Adrenal gland (tissue), 12 donors: ENCODE measurements around the gene DUOXA1. TPM values are rescaled to one million over a fixed set of nuclear protein-coding genes. Genes with fewer than 3 reads are reported as not detected.
"Not testable (repeated sequence)": the region's sequence is repeated elsewhere in the genome, so short reads cannot be mapped to it uniquely, and the experiment has no call there.

ENCODE experiments used
- DNase-seq, 7 donors: peaks; one replicate each; pipeline ENCODE4 v3.0.0-alpha.2; 2019 to 2020
- H3K27ac ChIP-seq, 5 donors: fragments of 200-600 bp; sonication (generic) in 4 of 5; 1 replicate in 3 of 5; 2 replicates in 2 of 5; pipeline versions ENCODE4 v1.5.1 to v1.8.0; 2016 to 2020; ENCODE audit warnings: mild to moderate bottlenecking in 1 of 5
- H3K27me3 ChIP-seq: fragments of 200-600 bp; 2 replicates; pipeline ENCODE4 v1.8.0; 2021
- H3K36me3 ChIP-seq, 2 donors: fragments of 200-600 bp; replicated peaks in 1 of 2; 1 replicate in 1 of 2; 2 replicates in 1 of 2; pipeline versions ENCODE4 v1.5.1 to v1.8.0; 2018 to 2022
- H3K4me1 ChIP-seq, 2 donors: fragments of 200-600 bp; replicated peaks in 1 of 2; 1 replicate in 1 of 2; 2 replicates in 1 of 2; pipeline versions ENCODE4 v1.5.1 to v1.8.0; 2018 to 2021
- H3K4me3 ChIP-seq, 4 donors: fragments of 200-600 bp; sonication (generic) in 3 of 4; one replicate each; pipeline ENCODE4 v1.5.1; 2016 to 2018
- H3K9me3 ChIP-seq, 3 donors: fragments of 200-600 bp; sonication (generic) in 1 of 3; replicated peaks in 1 of 3; 1 replicate in 2 of 3; 2 replicates in 1 of 3; pipeline versions ENCODE4 v1.5.1 to v1.8.0; 2016 to 2021
- WGBS, 4 donors: extraction: QIAGEN DNeasy Blood & Tissue Kit in 2 of 4; methylation state at CpG; one replicate each; pipeline versions ENCODE4 v1.1.5 to v1.1.7; 2013 to 2017; 5-methylcytosine and 5-hydroxymethylcytosine counted together
- intact Hi-C, 2 donors: fragments of 100-400 bp; cut with DNase I; formaldehyde crosslinking; loops; one replicate each; pipeline versions ENCODE4 v1.14.1 to v1.15.0; 2022 to 2023
- polyA plus RNA-seq, 3 donors: library from polyadenylated mRNA; stranded (reverse); fragments of 200-250 nt in 2 of 3; fragments of 350-450 nt in 1 of 3; fragmentation: Illumina TruSeq in 1 of 3; extraction: RNeasy Lipid Tissue Mini Kit (QIAGEN cat#74804) in 1 of 3; gene quantifications; one replicate each; pipeline ENCODE4 v1.2.3, GENCODE V29; 2013 to 2014
- total RNA-seq, 9 donors: library from RNA; depleted of rRNA in 4 of 9; stranded (reverse); fragments of >200 nt in 4 of 9; fragments of 120-200 nt in 1 of 9; fragmentation: NEBNext Ultra II Directional in 1 of 9; extraction: Animal tissue kit (Norgen Biotek cat#: 25700) in 1 of 9; gene quantifications; one replicate each; pipeline versions ENCODE4 v1.1.0 to v1.2.4, GENCODE V29; 2013 to 2023
- donor health status: healthy with polysubstance abuse.
- donor health status: Bipolar disorder and iron deficiency.
- donor health status: DM: yes; HTN: yes; CAD: no.
- donor health status: DM: no; HTN: no; CAD: no.
- donor health status: DM: no; HTN: no; CAD: no.
- donor health status: DM: yes; HTN: yes; CAD: no.

DUOXA1 gene
- total and polyA plus RNA-seq, 12 donors, result 0.11 to 21.3 (median 5.2) TPM

- H3K27me3 ChIP-seq, H3K36me3 ChIP-seq, H3K4me3 ChIP-seq, intact Hi-C loops, DNase-seq, H3K9me3 ChIP-seq, H3K4me1 ChIP-seq: not testable (repeated sequence)
- peak overlapping the region in 3 of 5 donors; percentile 22 to 73 (median 68) for H3K27ac ChIP-seq
- WGBS, 4 donors, result 57 to 82% (median 69%) methylated on average over 2 to 4 of the region's 6 CpGs
Observed at GRCh38 chr15:45069942-45070360, 59.7 kb downstream of the DUOXA1 start.

Other genes starting within 250 kb of the DUOXA1 start
- not detected for gene TERB2, start 173.2 kb downstream of the DUOXA1 start, total RNA-seq
- not detected for gene TERB2, start 173.2 kb downstream of the DUOXA1 start, polyA plus RNA-seq
- gene SORD, start 106.7 kb downstream of the DUOXA1 start, total RNA-seq, result 100 to 1,000 TPM in 1 of 9 donors, 10 to 100 TPM in 8; 30.1 to 164 (median 46.9) TPM
- 100 to 1,000 TPM in 1 of 3 donors, 1 to 10 TPM in 2; 6.8 to 124 (median 8.1) TPM for gene SORD, start 106.7 kb downstream of the DUOXA1 start, polyA plus RNA-seq
- gene DUOX2, start 15.7 kb downstream of the DUOXA1 start, total RNA-seq, result 10 to 100 TPM in 1 of 9 donors, 1 to 10 TPM in 4, under 1 TPM in 4; 0.22 to 18.5 (median 1.8) TPM
- 1 to 10 TPM; 1.1 to 1.7 (median 1.3) TPM for gene DUOX2, start 15.7 kb downstream of the DUOXA1 start, polyA plus RNA-seq
- 1 to 10 TPM in 3 of 9 donors, under 1 TPM in 2, not detected in 4; 0.17 to 4.1 (median 1.3) TPM for gene DUOXA2, start 15.6 kb downstream of the DUOXA1 start, total RNA-seq
- gene DUOXA2, start 15.6 kb downstream of the DUOXA1 start, polyA plus RNA-seq, result under 1 TPM; 0.11 to 0.84 (median 0.48) TPM
- 10 to 100 TPM in 7 of 9 donors, 1 to 10 TPM in 1, not detected in 1; 8.2 to 98.8 (median 24.2) TPM for gene DUOX1, start 115 bp upstream of the DUOXA1 start, total RNA-seq
- gene DUOX1, start 115 bp upstream of the DUOXA1 start, polyA plus RNA-seq, result 10 to 100 TPM in 2 of 3 donors, 1 to 10 TPM in 1; 2.5 to 23.7 (median 14.2) TPM
- gene SHF, start 58.1 kb upstream of the DUOXA1 start, total RNA-seq, result 10 to 100 TPM in 8 of 9 donors, 1 to 10 TPM in 1; 3.2 to 23.4 (median 16.2) TPM
- 10 to 100 TPM in 2 of 3 donors, 1 to 10 TPM in 1; 5.7 to 30.0 (median 19.2) TPM for gene SHF, start 58.1 kb upstream of the DUOXA1 start, polyA plus RNA-seq
- under 1 TPM in 5 of 9 donors, not detected in 4; under 0.01 to 0.37 (median 0.16) TPM for gene SLC28A2, start 122.4 kb upstream of the DUOXA1 start, total RNA-seq
- gene SLC28A2, start 122.4 kb upstream of the DUOXA1 start, polyA plus RNA-seq, result under 1 TPM in 1 of 3 donors, not detected in 2; 0.03 TPM
- gene GATM, start 248.7 kb upstream of the DUOXA1 start, total RNA-seq, result 10 to 100 TPM in 8 of 9 donors, 1 to 10 TPM in 1; 3.6 to 73.2 (median 31.4) TPM
- gene GATM, start 248.7 kb upstream of the DUOXA1 start, polyA plus RNA-seq, result 10 to 100 TPM in 1 of 3 donors, 1 to 10 TPM in 2; 6.8 to 10.9 (median 8.6) TPM